GM10248 (cell line): ENCODE results near the gene MAP3K10.

Experiments used
- CTCF ChIA-PET: fragments of 300-600 bp; sonication (Branson Sonifier 250); formaldehyde crosslinking; extraction: SDS; loops from one replicate; lab custom pipeline; 2021; ENCODE audit warnings: antibody characterized with exemption; lab: Yijun Ruan, JAX
- POLR2A ChIA-PET: fragments of 350-650 bp; sonication (Branson Sonifier 250); formaldehyde crosslinking; extraction: SDS; loops from one replicate; lab custom pipeline; 2020; ENCODE audit warnings: antibody characterized with exemption; lab: Yijun Ruan, JAX
- DNase-seq: peaks from one replicate; pipeline ENCODE4 v3.0.0; 2012; ENCODE audit errors: extremely low spot score
- TF ChIP-seq, protein P1 (sequence below): IDR thresholded peaks from 2 replicates; pipeline ENCODE4 v1.5.1; 2012; ENCODE audit warnings: mild to moderate bottlenecking, low read depth; ENCODE audit errors: extremely low read depth, missing control alignments, control extremely low read depth

Gene MAP3K10

DNA sequence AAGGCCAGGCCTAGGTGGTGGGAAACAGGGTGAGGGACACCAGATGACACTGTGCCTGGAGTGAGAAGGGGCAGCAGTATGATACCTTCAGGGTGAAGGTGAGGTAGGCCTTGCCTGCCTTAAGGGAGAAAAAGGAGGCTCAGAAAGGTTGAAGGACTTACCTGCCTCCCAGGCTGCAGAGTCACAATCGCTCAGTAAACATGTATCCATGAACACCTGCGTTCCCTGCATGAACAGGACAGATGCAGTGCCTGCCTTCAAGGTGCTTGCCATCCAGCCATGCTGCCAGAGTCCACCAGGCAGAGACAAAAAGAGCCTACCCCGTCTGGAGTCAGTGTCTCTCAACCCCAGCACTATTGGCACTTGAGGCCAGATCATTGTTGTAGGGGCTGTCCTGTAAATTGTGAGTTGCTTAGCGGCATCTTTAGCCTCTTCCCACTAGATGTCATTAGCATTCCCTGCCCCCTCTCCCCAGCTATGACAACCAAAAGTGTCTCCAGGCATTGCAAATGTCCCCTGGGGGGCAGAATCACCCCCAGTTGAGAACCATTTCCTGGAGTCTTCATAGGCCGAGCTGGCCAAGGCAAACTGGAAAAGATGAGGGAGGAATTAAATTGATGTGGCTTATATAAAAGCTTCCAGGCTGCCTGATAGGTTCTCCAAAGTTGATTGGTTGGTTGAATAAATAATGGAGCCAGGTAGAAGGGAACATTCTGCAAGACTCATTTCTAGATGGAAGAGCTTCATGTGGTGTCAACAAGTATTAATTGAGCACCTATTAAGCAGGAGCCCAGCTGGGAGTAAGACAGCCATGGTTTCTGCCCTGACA is 1.7 kb downstream of the MAP3K10 start:
- TF ChIP-seq, protein P1, sequence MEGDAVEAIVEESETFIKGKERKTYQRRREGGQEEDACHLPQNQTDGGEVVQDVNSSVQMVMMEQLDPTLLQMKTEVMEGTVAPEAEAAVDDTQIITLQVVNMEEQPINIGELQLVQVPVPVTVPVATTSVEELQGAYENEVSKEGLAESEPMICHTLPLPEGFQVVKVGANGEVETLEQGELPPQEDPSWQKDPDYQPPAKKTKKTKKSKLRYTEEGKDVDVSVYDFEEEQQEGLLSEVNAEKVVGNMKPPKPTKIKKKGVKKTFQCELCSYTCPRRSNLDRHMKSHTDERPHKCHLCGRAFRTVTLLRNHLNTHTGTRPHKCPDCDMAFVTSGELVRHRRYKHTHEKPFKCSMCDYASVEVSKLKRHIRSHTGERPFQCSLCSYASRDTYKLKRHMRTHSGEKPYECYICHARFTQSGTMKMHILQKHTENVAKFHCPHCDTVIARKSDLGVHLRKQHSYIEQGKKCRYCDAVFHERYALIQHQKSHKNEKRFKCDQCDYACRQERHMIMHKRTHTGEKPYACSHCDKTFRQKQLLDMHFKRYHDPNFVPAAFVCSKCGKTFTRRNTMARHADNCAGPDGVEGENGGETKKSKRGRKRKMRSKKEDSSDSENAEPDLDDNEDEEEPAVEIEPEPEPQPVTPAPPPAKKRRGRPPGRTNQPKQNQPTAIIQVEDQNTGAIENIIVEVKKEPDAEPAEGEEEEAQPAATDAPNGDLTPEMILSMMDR: no peak
- no peak for DNase-seq
- ChIA-PET CTCF (interaction anchor here (0.8 kb wide), 2 partner anchors 10 to 39 kb away, joined by 3 read pairs; no protein-coding TSS in a partner anchor), POLR2A (no interaction called here)

DNA sequence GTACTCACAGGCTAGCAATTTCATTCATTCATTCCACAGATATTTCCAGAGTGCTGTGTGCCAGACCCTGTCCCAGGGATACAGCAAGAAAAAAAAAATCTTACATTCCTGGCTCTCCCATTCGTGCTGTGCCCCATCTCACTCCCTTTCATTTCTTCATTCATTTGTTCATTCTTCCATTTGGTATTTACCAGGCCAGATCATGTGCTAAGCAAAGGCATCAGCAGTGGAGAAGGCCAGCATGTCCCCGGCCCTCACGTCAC is 2.3 kb downstream of the MAP3K10 start:
- CTCF ChIA-PET: interaction anchor here (0.8 to 0.9 kb wide), 3 partner anchors 9 to 40 kb away, joined by 3 read pairs; no protein-coding TSS in a partner anchor
- POLR2A ChIA-PET: no interaction called here
- TF ChIP-seq, protein P1: no peak
- DNase-seq: no peak

DNA sequence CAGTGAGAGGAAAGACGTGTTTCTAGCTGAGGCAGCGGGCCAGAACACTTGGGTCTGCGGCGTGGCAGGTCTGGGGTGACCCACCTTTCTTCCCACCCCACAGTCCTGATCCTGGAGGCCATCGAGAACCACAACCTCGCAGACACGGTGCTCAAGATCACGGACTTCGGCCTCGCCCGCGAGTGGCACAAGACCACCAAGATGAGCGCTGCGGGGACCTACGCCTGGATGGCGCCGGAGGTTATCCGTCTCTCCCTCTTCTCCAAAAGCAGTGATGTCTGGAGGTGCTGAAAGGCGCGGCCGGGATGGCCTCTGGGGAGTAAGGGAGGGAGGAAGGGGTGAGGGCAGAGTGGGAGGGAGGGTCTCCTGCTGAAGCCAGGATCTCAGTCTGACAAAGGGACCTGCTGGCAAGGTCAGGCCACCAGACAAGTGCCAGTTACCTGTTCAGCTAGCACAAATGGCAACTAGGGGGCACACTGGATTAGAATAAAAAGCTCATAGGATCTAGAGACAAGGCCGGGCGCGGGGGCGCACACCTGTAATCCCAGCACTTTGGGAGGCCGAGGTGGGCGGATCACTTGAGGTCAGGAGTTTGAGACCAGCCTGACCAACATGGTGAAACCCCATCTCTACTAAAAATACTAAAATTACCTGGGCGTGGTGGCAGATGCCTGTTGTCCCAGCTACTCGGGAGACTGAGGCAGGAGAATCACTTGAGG is 7.2 kb downstream of the MAP3K10 start:
- TF ChIP-seq, protein P1: no peak
- ChIA-PET POLR2A (no interaction called here), CTCF (interaction anchor here (1.3 kb wide), 1 partner anchor 58 kb away, joined by 3 read pairs; no protein-coding TSS in a partner anchor)
- DNase-seq: no peak

DNA sequence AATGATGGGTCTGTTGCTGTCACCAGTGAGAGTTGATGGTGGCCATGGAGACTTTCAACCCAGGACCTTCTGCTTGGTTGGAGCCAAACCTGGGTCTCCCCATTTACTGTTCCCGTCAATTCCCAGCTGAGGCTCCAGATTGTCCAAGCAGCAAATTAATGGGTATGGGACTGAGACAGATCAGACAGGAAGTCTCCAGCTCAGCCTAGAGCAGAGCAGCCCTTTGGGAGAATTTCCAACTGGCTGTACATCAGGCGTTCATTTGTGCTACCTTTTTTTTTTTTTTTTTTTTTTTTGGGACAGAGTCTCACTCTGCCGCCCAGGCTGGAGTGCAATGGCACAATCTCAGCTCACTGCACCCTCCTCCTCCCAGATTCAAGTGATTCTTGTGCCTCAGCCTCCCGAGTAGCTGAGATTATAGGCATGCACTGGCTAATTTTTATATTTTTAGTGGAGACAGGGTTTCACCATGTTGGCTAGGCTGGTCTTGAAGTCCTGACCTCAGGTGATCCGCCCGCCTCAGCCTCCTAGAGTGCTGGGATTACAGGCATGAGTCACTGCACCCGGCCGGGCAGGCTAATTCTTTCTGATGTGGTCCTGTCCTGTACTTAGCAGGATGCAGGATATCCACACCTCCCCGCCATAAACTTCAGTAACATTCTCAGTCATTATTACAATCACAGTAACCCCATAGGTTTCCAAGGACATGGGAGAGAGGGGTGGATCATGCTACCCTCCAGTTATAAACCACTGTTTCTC is 9.3 kb downstream of the MAP3K10 start:
- TF ChIP-seq, protein P1: no peak
- no peak for DNase-seq
- POLR2A ChIA-PET: interaction anchor here (1.0 kb wide), 1 partner anchor 10 kb away, joined by 3 read pairs; no protein-coding TSS in a partner anchor
- CTCF ChIA-PET: no interaction called here

DNA sequence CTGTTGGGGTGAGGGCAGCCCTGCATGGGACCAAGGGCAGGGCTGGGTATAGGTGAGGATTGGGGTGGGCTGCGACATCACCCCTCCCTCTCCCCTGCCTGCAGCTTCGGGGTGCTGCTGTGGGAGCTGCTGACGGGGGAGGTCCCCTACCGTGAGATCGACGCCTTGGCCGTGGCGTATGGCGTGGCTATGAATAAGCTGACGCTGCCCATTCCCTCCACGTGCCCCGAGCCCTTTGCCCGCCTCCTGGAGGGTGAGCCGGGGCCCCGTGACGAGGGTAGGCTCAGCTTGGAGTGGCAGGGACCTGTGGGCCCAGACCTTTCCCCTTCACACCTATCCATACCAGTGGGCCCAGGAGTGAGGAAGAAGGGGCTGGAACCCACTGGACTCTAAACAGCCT is 13.2 kb downstream of the MAP3K10 start:
- CTCF ChIA-PET: interaction anchor here (1.0 kb wide), 1 partner anchor 10 kb away, joined by 3 read pairs; no protein-coding TSS in a partner anchor
- TF ChIP-seq, protein P1: no peak
- POLR2A ChIA-PET: no interaction called here
- no peak for DNase-seq

DNA sequence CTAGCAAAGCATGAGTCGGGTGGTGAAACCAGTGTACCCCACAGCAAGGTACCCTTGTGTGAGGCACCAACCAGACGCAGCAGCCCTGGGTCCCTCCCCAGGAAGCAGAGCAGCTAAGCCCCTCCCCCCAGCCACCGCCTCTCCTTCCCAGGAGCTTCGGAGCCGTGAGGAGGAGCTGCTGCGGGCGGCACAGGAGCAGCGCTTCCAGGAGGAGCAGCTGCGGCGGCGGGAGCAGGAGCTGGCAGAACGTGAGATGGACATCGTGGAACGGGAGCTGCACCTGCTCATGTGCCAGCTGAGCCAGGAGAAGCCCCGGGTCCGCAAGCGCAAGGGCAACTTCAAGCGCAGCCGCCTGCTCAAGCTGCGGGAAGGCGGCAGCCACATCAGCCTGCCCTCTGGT is 14.5 kb downstream of the MAP3K10 start:
- ChIA-PET POLR2A (no interaction called here), CTCF (interaction anchor here (0.7 kb wide), 1 partner anchor 66 kb away, joined by 3 read pairs; no protein-coding TSS in a partner anchor)
- TF ChIP-seq, protein P1: no peak
- DNase-seq: no peak
